Adipose tissue (tissue), 3 donors: ENCODE data around the gene CCL19. TPM values are rescaled to one million over a fixed set of nuclear protein-coding genes. Genes with fewer than 3 reads are reported as not detected.

ENCODE experiments used
- H3K27ac ChIP-seq: one replicate; pipeline ENCODE4 v1.5.1; 2013; ENCODE audit warnings: low read depth, low read length
- WGBS, 3 donors: extraction: QIAGEN DNeasy Blood & Tissue Kit; methylation state at CpG; one replicate each; pipeline ENCODE4 v1.1.7; 2013; 5-methylcytosine and 5-hydroxymethylcytosine counted together
- polyA plus RNA-seq, 3 donors: library from polyadenylated mRNA; stranded (reverse); fragments of 200-250 nt; gene quantifications; one replicate each; pipeline ENCODE4 v1.2.3, GENCODE V29; 2013
- donor health status: healthy with polysubstance abuse.
- donor health status: Bipolar disorder and iron deficiency.
- donor health status: healthy.

Gene CCL19
- polyA plus RNA-seq, 3 donors, result 2.2 to 7.7 (median 3.4) TPM

GRCh38 chr9:34648673-34649072 lies 42.4 kb downstream of the CCL19 start:
- no peak overlapping the region for H3K27ac ChIP-seq
- 95 to 97% (median 95%) methylated on average over 8 of the region's 8 CpGs for WGBS, 3 donors

GRCh38 chr9:34647651-34648050 lies 43.4 kb downstream of the CCL19 start:
- 33 to 72% (median 50%) methylated on average over 10 of the region's 10 CpGs for WGBS, 3 donors
- no peak overlapping the region for H3K27ac ChIP-seq

GRCh38 chr9:34647084-34647403 lies 44.0 kb downstream of the CCL19 start:
- WGBS, 3 donors, result 3 to 6% (median 4%) methylated on average over 8 of the region's 8 CpGs
- no peak overlapping the region for H3K27ac ChIP-seq

GRCh38 chr9:34646211-34647083 lies 44.6 kb downstream of the CCL19 start, which contains the start of gene GALT:
Gene GALT (plus strand): TSS chr9:34646675. CDS start chr9:34646705, 30 bp downstream.
- 4 to 6% (median 5%) methylated on average over 43 of the region's 43 CpGs for WGBS, 3 donors
- H3K27ac ChIP-seq, result no peak within 1 kb of the TSS

DNA sequence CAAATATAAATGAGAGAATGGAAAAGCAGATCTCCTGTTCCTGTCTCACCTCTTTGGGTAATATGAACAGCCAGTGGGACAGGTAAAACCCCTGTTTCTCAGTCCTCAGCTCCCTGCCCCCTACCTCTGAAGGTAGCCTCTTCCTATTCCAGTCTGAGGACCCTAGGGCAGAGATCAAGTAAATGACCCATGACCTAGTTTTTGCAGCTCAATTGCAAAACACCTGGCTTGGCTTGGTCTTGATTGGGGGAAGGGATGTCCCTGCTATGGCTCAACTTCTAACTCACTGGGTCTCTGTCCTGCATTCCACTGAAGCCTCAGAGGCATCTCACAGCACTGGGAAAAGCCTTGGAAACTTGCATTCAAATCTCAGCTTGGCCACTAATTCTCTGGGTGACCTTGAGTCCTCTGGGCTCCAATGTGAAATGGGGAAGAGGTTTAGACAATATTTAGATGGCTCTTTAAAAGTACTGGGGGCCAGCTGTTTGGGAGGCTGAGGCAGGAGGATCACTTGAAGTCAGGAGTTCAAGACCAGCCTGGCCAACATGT lies 46.2 kb downstream of the CCL19 start:
- no peak overlapping the region for H3K27ac ChIP-seq

- H3K27ac ChIP-seq, result no peak overlapping the region
These were observed 48.4 kb downstream of the CCL19 start for GRCh38 chr9:34642679-34643078.

More at GRCh38 chr9:34642679-34643078, 48.4 kb downstream of the CCL19 start:
- WGBS, 3 donors, result 96 to 100% (median 97%) methylated on average over 1 of the region's 1 CpG

Other genes starting within 250 kb of the CCL19 start
- 10 to 100 TPM in 2 of 3 donors, 1 to 10 TPM in 1; 5.7 to 14.5 (median 13.6) TPM for gene FAM219A, start 232.7 kb downstream of the CCL19 start, polyA plus RNA-seq
- under 1 TPM in 2 of 3 donors, not detected in 1; 0.10 to 0.26 TPM for gene DNAI1, start 232.5 kb downstream of the CCL19 start, polyA plus RNA-seq
- 1 to 10 TPM; 1.1 to 2.7 (median 1.3) TPM for gene ENHO, start 168.3 kb downstream of the CCL19 start, polyA plus RNA-seq
- gene CNTFR, start 101.6 kb downstream of the CCL19 start, polyA plus RNA-seq, result 100 to 1,000 TPM in 1 of 3 donors, 10 to 100 TPM in 2; 18.9 to 174 (median 82.9) TPM
- 10 to 100 TPM; 25.6 to 31.9 (median 28.2) TPM for gene RPP25L, start 79.2 kb downstream of the CCL19 start, polyA plus RNA-seq
- 100 to 1,000 TPM in 1 of 3 donors, 10 to 100 TPM in 2; 58.7 to 108 (median 84.4) TPM for gene DCTN3, start 70.8 kb downstream of the CCL19 start, polyA plus RNA-seq
- not detected for gene ARID3C, start 62.2 kb downstream of the CCL19 start, polyA plus RNA-seq
- gene SIGMAR1, start 53.5 kb downstream of the CCL19 start, polyA plus RNA-seq, result 10 to 100 TPM; 38.1 to 84.8 (median 48.0) TPM
- gene GALT, start 44.6 kb downstream of the CCL19 start, polyA plus RNA-seq, result 10 to 100 TPM; 18.5 to 35.9 (median 26.6) TPM
- gene IL11RA, start 39.1 kb downstream of the CCL19 start, polyA plus RNA-seq, result 10 to 100 TPM in 2 of 3 donors, 1 to 10 TPM in 1; 5.3 to 43.3 (median 14.2) TPM
- under 1 TPM in 2 of 3 donors, not detected in 1; 0.12 to 0.34 TPM for gene CCL27, start 28.6 kb downstream of the CCL19 start, polyA plus RNA-seq
- 100 to 1,000 TPM in 1 of 3 donors, 10 to 100 TPM in 2; 11.6 to 362 (median 74.7) TPM for gene CCL21, start 18.9 kb upstream of the CCL19 start, polyA plus RNA-seq